GM13976 (cell line): ENCODE measurements around the gene TPK1.

Source experiments
- DNase-seq: peaks from one replicate; pipeline ENCODE4 v3.0.0; 2012; ENCODE audit warnings: low spot score
- in situ Hi-C: fragments of 300-500 bp; cut with MboI; formaldehyde crosslinking; loops from one replicate; pipeline ENCODE4 v1.12.0; 2022; ENCODE audit warnings: low sequenced_read_pairs, mixed read lengths, inconsistent platforms; ENCODE audit not compliant: unreplicated experiment
- TF ChIP-seq, protein P1 (sequence below): IDR thresholded peaks from 2 replicates; pipeline ENCODE4 v1.5.1; 2012; ENCODE audit warnings: borderline replicate concordance, mild to moderate bottlenecking; ENCODE audit not compliant: insufficient read depth; ENCODE audit errors: extremely low read depth, missing control alignments, control extremely low read depth

TPK1 gene

DNA sequence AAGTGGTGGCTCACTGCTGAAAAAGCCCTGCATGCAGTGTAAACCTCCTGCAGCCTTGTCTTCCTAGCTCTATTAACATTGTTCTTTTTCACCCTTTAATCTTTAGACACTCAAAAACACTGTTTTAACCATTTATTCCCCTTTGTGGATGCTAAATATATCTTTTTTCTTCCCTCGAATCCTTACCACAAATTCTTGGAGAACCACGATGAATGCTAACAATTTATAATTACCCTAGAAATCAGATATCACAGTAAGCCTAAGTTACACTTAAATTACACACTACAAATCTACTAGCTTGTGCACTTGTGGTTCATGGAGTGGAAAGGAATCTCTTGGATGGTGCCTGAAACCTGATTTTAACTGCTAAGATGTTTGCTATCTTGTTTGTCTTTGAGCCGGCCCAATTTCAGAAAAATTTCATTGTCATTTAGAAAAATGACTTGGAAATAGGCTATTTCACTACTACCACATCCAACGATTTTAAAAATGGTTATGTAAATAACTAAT, 307.3 kb downstream of the TPK1 start:
- in situ Hi-C loops, result no loop called here
- TF ChIP-seq, protein P1, sequence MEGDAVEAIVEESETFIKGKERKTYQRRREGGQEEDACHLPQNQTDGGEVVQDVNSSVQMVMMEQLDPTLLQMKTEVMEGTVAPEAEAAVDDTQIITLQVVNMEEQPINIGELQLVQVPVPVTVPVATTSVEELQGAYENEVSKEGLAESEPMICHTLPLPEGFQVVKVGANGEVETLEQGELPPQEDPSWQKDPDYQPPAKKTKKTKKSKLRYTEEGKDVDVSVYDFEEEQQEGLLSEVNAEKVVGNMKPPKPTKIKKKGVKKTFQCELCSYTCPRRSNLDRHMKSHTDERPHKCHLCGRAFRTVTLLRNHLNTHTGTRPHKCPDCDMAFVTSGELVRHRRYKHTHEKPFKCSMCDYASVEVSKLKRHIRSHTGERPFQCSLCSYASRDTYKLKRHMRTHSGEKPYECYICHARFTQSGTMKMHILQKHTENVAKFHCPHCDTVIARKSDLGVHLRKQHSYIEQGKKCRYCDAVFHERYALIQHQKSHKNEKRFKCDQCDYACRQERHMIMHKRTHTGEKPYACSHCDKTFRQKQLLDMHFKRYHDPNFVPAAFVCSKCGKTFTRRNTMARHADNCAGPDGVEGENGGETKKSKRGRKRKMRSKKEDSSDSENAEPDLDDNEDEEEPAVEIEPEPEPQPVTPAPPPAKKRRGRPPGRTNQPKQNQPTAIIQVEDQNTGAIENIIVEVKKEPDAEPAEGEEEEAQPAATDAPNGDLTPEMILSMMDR, result no peak
- no peak for DNase-seq

DNA sequence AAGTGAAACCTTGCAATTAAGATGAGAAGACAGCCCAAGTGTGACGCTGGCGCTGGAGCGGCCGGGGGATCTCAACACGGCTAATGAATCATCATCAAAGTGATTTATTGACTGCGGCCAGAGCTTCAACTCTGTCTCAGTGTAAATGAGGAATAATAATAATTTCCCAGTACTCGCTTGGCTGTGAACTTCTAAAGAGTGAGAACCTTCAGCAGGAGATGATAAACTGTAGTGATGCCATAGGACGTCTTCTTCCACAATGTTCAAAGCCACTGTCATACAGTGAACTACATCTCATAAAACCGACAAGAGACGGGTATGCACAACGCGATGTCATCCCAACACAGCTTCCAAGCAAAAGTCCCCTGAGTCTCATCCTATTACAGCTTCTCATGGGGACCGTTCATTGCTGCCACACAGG, 308.8 kb downstream of the TPK1 start:
- DNase-seq, result no peak
- in situ Hi-C loops, result no loop called here
- TF ChIP-seq, protein P1, result no peak

DNA sequence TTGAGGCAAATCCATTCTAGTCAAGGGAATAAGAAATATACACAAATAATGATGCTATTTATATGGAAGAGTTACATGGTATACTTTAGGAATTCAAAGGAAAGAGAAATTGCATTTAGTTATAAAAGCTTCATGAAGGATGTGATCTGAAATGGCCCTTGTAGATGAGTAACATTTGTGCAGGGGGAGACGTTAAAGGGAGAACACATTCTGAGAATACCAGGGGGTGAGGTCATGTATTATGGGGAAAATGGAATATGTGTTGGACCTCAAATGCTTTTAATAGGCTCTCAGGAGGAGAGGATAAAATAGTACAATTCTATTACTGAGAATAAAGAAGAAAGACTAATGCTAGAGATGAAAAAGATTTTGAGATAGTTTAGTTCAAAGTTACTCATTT, 309.9 kb downstream of the TPK1 start:
- no peak for DNase-seq
- in situ Hi-C loops, result no loop called here
- TF ChIP-seq, protein P1, result no peak

DNA sequence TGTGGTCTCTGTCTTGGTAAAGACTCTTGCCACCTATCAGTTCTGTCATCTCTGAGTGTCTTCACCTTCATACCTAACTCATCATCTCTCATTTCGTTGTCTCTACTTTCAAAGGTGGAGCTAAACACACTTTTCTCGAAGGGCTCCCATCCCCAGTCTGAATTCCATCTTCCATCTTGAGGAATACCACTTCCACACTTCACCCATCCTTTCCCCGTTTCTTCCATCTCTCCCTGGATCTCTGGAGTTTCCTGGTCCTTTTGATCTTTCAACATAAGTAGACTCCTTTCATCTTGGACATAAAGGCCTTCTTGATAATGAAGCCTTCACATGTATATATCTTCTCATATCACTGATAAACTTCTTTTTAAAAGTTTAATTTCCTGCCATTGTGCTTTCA, 311.6 kb downstream of the TPK1 start:
- TF ChIP-seq, protein P1, result no peak
- no peak for DNase-seq
- in situ Hi-C loops, result no loop called here

DNA sequence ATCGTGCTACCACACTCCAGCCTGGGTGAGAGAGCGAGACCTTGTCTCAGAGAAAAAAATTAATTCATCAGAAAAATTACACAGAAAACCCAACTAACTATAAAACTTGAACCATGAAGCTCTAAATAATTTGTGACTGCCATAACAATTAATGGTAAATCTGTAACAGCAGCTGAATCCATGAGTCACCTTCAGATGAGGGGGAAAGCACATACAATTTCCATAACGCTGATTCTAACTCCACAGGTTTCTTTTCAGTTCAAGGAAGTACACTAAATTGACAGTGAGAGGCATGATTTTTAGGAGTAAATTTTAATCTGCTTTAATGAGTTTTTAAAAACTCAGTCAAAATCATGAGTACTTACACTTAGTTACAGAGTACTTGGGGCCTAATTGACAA, 312.2 kb downstream of the TPK1 start:
- in situ Hi-C loops, result no loop called here
- no peak for DNase-seq
- TF ChIP-seq, protein P1, result no peak

DNA sequence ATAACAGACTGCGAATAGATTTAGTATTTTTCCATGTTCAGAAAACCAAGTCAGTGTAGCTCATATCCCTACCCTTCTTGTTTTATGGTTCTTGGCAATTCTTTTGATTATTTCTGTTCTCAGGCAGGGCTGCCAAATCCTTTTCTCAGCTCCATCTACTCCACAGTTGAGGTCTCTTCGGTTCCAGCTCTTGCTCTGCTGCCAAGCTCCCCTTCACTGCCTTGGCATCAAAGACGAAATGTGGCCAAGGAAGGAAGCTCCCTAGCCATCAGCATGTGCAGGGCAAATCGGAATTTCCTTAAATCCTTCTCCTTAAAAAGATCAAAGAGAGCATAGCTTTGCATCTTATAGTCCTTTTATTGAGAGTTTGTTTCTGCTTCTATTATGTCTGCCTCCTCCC, 315.9 kb downstream of the TPK1 start:
- in situ Hi-C loops, result no loop called here
- TF ChIP-seq, protein P1, result no peak
- DNase-seq, result no peak

DNA sequence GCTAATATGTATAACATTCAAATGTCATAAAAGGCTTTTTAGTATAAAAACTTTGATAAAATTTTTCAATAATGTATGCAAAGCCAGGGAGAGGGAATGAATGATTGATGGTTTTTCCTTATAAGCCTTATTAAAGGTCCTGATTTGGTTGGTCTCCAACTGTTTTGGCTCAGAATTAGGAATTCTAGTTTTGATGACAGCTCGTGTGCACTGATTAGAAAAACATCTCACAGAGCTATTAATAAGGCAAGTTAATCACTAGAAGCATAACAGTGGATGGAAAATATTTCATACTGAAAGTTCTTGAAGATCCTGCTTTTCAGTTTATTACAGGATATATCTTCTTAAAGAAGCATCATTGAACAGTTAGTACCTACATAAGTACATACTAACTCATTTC, 317.5 kb downstream of the TPK1 start:
- no peak for DNase-seq
- TF ChIP-seq, protein P1, result no peak
- in situ Hi-C loops, result no loop called here
